CD4-positive, alpha-beta T cell treated with Interleukin-1 beta for 1 hour (primary cell): ENCODE measurements around the gene GAGE12D.
"Not testable (repeated sequence)": the region's sequence is repeated elsewhere in the genome, so short reads cannot be mapped to it uniquely, and the experiment has no call there.

Experiments
- DNase-seq, 2 donors: peaks; one replicate each; pipeline ENCODE4 v3.0.0-alpha.2; 2020 to 2022

Gene GAGE12D

GRCh38 chrX:49541433-49541832 is at the start of gene GAGE12D:
Gene GAGE12D (plus strand): TSS chrX:49541733. CDS start chrX:49542888, 1,155 bp downstream.
- not testable (repeated sequence) for DNase-seq

DNA sequence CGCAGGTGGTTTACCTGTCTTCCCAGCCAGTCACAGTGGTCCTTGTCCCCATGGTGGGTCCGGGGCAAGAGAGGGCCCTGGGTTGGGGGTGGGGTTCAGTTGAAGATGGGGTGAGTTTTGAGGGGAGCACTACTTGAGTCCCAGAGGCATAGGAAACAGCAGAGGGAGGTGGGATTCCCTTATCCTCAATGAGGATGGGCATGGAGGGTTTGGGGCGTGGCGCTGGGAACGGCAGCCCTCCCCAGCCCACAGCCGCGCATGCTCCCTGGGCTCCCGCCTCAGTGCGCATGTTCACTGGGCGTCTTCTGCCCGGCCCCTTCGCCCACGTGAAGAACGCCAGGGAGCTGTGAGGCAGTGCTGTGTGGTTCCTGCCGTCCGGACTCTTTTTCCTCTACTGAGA is 9.7 kb upstream of the GAGE12D start, which contains the start of gene GAGE12C:
TSS of gene GAGE12C (plus strand) at position 301 of the 400 bp plus-strand sequence. CDS start 1,155 bp downstream, outside the sequence.
- not testable (repeated sequence) for DNase-seq

- not testable (repeated sequence) for DNase-seq
These were observed 9.5 kb downstream of the GAGE12D start, which contains the start of gene GAGE12E for GRCh38 chrX:49550989-49551388. Gene GAGE12E (plus strand): TSS chrX:49551289. CDS start chrX:49552444, 1,155 bp downstream.

DNA sequence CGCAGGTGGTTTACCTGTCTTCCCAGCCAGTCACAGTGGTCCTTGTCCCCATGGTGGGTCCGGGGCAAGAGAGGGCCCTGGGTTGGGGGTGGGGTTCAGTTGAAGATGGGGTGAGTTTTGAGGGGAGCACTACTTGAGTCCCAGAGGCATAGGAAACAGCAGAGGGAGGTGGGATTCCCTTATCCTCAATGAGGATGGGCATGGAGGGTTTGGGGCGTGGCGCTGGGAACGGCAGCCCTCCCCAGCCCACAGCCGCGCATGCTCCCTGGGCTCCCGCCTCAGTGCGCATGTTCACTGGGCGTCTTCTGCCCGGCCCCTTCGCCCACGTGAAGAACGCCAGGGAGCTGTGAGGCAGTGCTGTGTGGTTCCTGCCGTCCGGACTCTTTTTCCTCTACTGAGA is 19.0 kb downstream of the GAGE12D start, which contains the start of gene GAGE12F:
TSS of gene GAGE12F (plus strand) at position 301 of the 400 bp plus-strand sequence. CDS start 1,155 bp downstream, outside the sequence.
- DNase-seq, result not testable (repeated sequence)

- DNase-seq, result not testable (repeated sequence)
These were observed 27.2 kb downstream of the GAGE12D start for GRCh38 chrX:49568728-49569127.

DNA sequence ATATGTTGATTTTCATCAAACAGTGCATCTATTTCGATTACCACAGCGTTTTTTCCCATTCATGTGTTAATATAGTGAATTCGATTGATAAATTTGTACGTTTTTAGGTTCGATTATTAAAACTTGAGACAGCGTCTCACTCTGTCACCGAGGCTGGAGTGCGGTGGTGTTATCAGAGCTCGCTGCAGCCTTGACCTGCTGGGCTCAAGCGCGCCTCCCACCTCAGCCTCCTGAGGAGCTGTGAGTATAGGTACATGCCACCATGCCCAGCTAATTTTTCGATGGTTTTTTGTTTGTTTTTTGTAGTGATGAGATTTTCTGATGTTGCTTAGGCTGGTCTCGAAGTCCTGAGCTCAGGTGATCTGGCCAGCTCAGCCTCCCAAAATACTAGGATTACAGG is 27.6 kb downstream of the GAGE12D start:
- DNase-seq, result not testable (repeated sequence)

DNA sequence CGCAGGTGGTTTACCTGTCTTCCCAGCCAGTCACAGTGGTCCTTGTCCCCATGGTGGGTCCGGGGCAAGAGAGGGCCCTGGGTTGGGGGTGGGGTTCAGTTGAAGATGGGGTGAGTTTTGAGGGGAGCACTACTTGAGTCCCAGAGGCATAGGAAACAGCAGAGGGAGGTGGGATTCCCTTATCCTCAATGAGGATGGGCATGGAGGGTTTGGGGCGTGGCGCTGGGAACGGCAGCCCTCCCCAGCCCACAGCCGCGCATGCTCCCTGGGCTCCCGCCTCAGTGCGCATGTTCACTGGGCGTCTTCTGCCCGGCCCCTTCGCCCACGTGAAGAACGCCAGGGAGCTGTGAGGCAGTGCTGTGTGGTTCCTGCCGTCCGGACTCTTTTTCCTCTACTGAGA is 28.6 kb downstream of the GAGE12D start, which contains the start of gene GAGE12G:
TSS of gene GAGE12G (plus strand) at position 301 of the 400 bp plus-strand sequence. CDS start 1,155 bp downstream, outside the sequence.
- not testable (repeated sequence) for DNase-seq

- DNase-seq, result not testable (repeated sequence)
These were observed 38.1 kb downstream of the GAGE12D start, which contains the start of gene GAGE12H for GRCh38 chrX:49579649-49580048. Gene GAGE12H (plus strand): TSS chrX:49579949. CDS start chrX:49581104, 1,155 bp downstream.

DNA sequence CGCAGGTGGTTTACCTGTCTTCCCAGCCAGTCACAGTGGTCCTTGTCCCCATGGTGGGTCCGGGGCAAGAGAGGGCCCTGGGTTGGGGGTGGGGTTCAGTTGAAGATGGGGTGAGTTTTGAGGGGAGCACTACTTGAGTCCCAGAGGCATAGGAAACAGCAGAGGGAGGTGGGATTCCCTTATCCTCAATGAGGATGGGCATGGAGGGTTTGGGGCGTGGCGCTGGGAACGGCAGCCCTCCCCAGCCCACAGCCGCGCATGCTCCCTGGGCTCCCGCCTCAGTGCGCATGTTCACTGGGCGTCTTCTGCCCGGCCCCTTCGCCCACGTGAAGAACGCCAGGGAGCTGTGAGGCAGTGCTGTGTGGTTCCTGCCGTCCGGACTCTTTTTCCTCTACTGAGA is 47.7 kb downstream of the GAGE12D start, which contains the start of gene GAGE2A:
TSS of gene GAGE2A (plus strand) at position 301 of the 400 bp plus-strand sequence. CDS start 1,155 bp downstream, outside the sequence.
- DNase-seq, result not testable (repeated sequence)

GRCh38 chrX:49589769-49590478 is 48.4 kb downstream of the GAGE12D start:
- not testable (repeated sequence) for DNase-seq

DNA sequence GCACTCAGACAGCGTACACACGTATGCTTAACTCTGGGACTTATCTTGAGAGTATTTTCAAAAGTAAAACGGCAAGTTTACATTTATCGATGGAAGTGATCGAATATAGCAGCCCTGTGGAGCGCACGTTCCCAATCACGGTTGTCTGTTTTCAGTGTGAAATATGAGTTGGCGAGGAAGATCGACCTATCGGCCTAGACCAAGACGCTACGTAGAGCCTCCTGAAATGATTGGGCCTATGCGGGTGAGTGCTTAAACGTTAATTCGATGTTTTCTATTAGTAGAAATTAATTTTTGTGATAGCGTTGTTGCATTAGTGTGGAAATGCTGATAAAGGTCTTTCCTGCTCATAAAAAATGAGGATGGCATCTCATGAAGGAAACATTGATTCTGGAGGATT is 49.0 kb downstream of the GAGE12D start:
- not testable (repeated sequence) for DNase-seq
